Measurements from ENCODE around the gene M1AP.

M1AP gene

GRCh38 chr2:74690571-74690970 is 42.4 kb upstream of the M1AP start:
- H4K20me1 ChIP-seq (ENCODE audit: control insufficient read depth, insufficient read depth, low read depth, low read length): no peaks in the 10 kb centered on the region

GRCh38 chr2:74689671-74690070 is 41.5 kb upstream of the M1AP start:
- no peaks in the 10 kb centered on the region for H3K79me2 ChIP-seq (ENCODE audit: control insufficient read depth, low read length)
- H3K9me2 ChIP-seq (replicated peaks; ENCODE audit: control insufficient read depth, low read length): no peaks in the 10 kb centered on the region
- H3K36me3 ChIP-seq (ENCODE audit: control insufficient read depth, low read length): no peaks in the 10 kb centered on the region
- H3K4me3 ChIP-seq (ENCODE audit: low read length): no peak overlapping the region
- no peaks in the 10 kb centered on the region for H3K4me1 ChIP-seq (ENCODE audit: control insufficient read depth, low read length)
- peaks cover 28% of the 10 kb centered on the region for H3K27me3 ChIP-seq (ENCODE audit: control insufficient read depth, low read length)
- H3F3A ChIP-seq (ENCODE audit: control insufficient read depth, insufficient read depth): no peaks in the 10 kb centered on the region
- no peak overlapping the region for H3K4me2 ChIP-seq (ENCODE audit: low read length)
- H4K20me1 ChIP-seq (ENCODE audit: control insufficient read depth, insufficient read depth, low read depth, low read length): no peaks in the 10 kb centered on the region
- H3K9me3 ChIP-seq (ENCODE audit: control insufficient read depth, insufficient read depth, low read length): no peaks in the 10 kb centered on the region
- H3K27ac ChIP-seq (ENCODE audit: low read depth, low read length): no peak overlapping the region
- TF ChIP-seq CTCF (IDR thresholded peaks at IDR 0.05; ENCODE audit: low read depth, low read length, poor library complexity, severe bottlenecking) (no peak), EZH2phosphoT487 (IDR thresholded peaks at IDR 0.05; ENCODE audit: borderline replicate concordance, low read length) (no peak)

More at GRCh38 chr2:74690571-74690970, 42.4 kb upstream of the M1AP start:
- H3K4me1 ChIP-seq (ENCODE audit: control insufficient read depth, low read length): no peaks in the 10 kb centered on the region
- no peaks in the 10 kb centered on the region for H3K9me2 ChIP-seq (replicated peaks; ENCODE audit: control insufficient read depth, low read length)
- no peaks in the 10 kb centered on the region for H3K79me2 ChIP-seq (ENCODE audit: control insufficient read depth, low read length)
- H3K9me3 ChIP-seq (ENCODE audit: control insufficient read depth, insufficient read depth, low read length): no peaks in the 10 kb centered on the region
- H3K27me3 ChIP-seq (ENCODE audit: control insufficient read depth, low read length): peaks cover 32% of the 10 kb centered on the region
- H3F3A ChIP-seq (ENCODE audit: control insufficient read depth, insufficient read depth): no peaks in the 10 kb centered on the region
- H3K4me2 ChIP-seq (ENCODE audit: low read length): no peak overlapping the region
- no peaks in the 10 kb centered on the region for H3K36me3 ChIP-seq (ENCODE audit: control insufficient read depth, low read length)
- no peak overlapping the region for H3K27ac ChIP-seq (ENCODE audit: low read depth, low read length)
- H3K4me3 ChIP-seq (ENCODE audit: low read length): no peak overlapping the region
- TF ChIP-seq EZH2phosphoT487 (IDR thresholded peaks at IDR 0.05; ENCODE audit: borderline replicate concordance, low read length) (no peak), CTCF (IDR thresholded peaks at IDR 0.05; ENCODE audit: low read depth, low read length, poor library complexity, severe bottlenecking) (peak; percentile 68)

GRCh38 chr2:74688881-74689280 is 40.8 kb upstream of the M1AP start:
- no peak overlapping the region for H3K27ac ChIP-seq (ENCODE audit: low read depth, low read length)

More at GRCh38 chr2:74688881-74689280, 40.8 kb upstream of the M1AP start:
- H3F3A ChIP-seq (ENCODE audit: control insufficient read depth, insufficient read depth): no peaks in the 10 kb centered on the region
- H3K4me2 ChIP-seq (ENCODE audit: low read length): no peak overlapping the region
- H3K27me3 ChIP-seq (ENCODE audit: control insufficient read depth, low read length): peaks cover 20% of the 10 kb centered on the region
- H3K36me3 ChIP-seq (ENCODE audit: control insufficient read depth, low read length): no peaks in the 10 kb centered on the region
- TF ChIP-seq EZH2phosphoT487 (IDR thresholded peaks at IDR 0.05; ENCODE audit: borderline replicate concordance, low read length) (no peak), CTCF (IDR thresholded peaks at IDR 0.05; ENCODE audit: low read depth, low read length, poor library complexity, severe bottlenecking) (no peak)
- no peaks in the 10 kb centered on the region for H4K20me1 ChIP-seq (ENCODE audit: control insufficient read depth, insufficient read depth, low read depth, low read length)
- no peaks in the 10 kb centered on the region for H3K79me2 ChIP-seq (ENCODE audit: control insufficient read depth, low read length)
- no peaks in the 10 kb centered on the region for H3K9me2 ChIP-seq (replicated peaks; ENCODE audit: control insufficient read depth, low read length)
- H3K9me3 ChIP-seq (ENCODE audit: control insufficient read depth, insufficient read depth, low read length): no peaks in the 10 kb centered on the region
- H3K4me1 ChIP-seq (ENCODE audit: control insufficient read depth, low read length): no peaks in the 10 kb centered on the region
- H3K4me3 ChIP-seq (ENCODE audit: low read length): no peak overlapping the region
